A673 (cell line): ENCODE results near the gene KDM4B. TPM values are rescaled to one million over a fixed set of nuclear protein-coding genes. Genes with fewer than 3 reads are reported as not detected.

Source experiments
- BruUV-seq: library from RNA; stranded (reverse); fragments of 400-500 nt; replicated peaks from 2 replicates; lab custom pipeline; 2021; lab: Mats Ljungman, UMichigan
- CTCF ChIA-PET: fragments of 300-600 bp; sonication (Branson Sonifier 250); formaldehyde crosslinking; loops from one replicate; lab custom pipeline; 2022; ENCODE audit warnings: antibody characterized with exemption; lab: Charles Lee
- POLR2A ChIA-PET: fragments of 300-600 bp; sonication (Branson Sonifier 250); formaldehyde crosslinking; loops from one replicate; lab custom pipeline; 2022; ENCODE audit warnings: antibody characterized with exemption; ENCODE audit not compliant: low non-redundant PET; lab: Charles Lee
- DNase-seq: peaks from one replicate; pipeline ENCODE4 v3.0.0-alpha.2; 2015; ENCODE audit warnings: low spot score
- H3K27ac ChIP-seq: fragments of 200-600 bp; sonication (generic); 2 replicates; pipeline ENCODE4 v1.5.1; 2016; ENCODE audit warnings: mixed run types, low read depth, mild to moderate bottlenecking, mixed read lengths, antibody characterized with exemption, low read length; ENCODE audit not compliant: poor library complexity, severe bottlenecking
- H3K27me3 ChIP-seq: fragments of 200-600 bp; sonication (generic); replicated peaks from 2 replicates; pipeline ENCODE4 v1.6.1; 2017; ENCODE audit warnings: mixed run types, low read depth, mild to moderate bottlenecking, mixed read lengths, antibody characterized with exemption, low read length; ENCODE audit not compliant: insufficient read depth, poor library complexity
- H3K36me3 ChIP-seq: fragments of 200-600 bp; sonication (generic); 2 replicates; pipeline ENCODE4 v1.6.1; 2016; ENCODE audit warnings: mixed run types, mild to moderate bottlenecking, mixed read lengths, antibody characterized with exemption, low read length; ENCODE audit not compliant: insufficient read depth, poor library complexity, severe bottlenecking
- H3K4me1 ChIP-seq: fragments of 200-600 bp; sonication (generic); 2 replicates; pipeline ENCODE4 v1.6.1; 2017; ENCODE audit warnings: mixed run types, mild to moderate bottlenecking, mixed read lengths, antibody characterized with exemption, low read length; ENCODE audit not compliant: insufficient read depth, poor library complexity, severe bottlenecking
- H3K4me3 ChIP-seq: fragments of 200-600 bp; sonication (generic); 2 replicates; pipeline ENCODE4 v1.5.1; 2016; ENCODE audit warnings: low read depth, mixed run types, mild to moderate bottlenecking, mixed read lengths, low read length; ENCODE audit not compliant: poor library complexity, severe bottlenecking
- H3K9me3 ChIP-seq: fragments of 200-600 bp; sonication (generic); 2 replicates; pipeline ENCODE4 v1.6.1; 2016; ENCODE audit warnings: mixed run types, low read depth, mild to moderate bottlenecking, mixed read lengths, antibody characterized with exemption, low read length; ENCODE audit not compliant: poor library complexity, severe bottlenecking
- CTCF ChIP-seq: fragments of 300-800, 200-600 bp; sonication (generic); conservative IDR thresholded peaks from 2 replicates; pipeline ENCODE4 v1.5.1; 2017; ENCODE audit warnings: low read depth, mild to moderate bottlenecking, antibody characterized with exemption, low read length, moderate library complexity, mixed read lengths
- EZH2 ChIP-seq: fragments of 200-600 bp; sonication (generic); IDR thresholded peaks from 2 replicates; pipeline ENCODE4 v1.6.1; 2017; ENCODE audit warnings: borderline replicate concordance, low read depth, mild to moderate bottlenecking, mixed read lengths, antibody characterized with exemption, low read length; ENCODE audit not compliant: poor library complexity, severe bottlenecking
- intact Hi-C: fragments of 100-400 bp; cut with micrococcal nuclease; formaldehyde crosslinking; loops from one replicate; pipeline ENCODE4 v1.10.0; 2022; ENCODE audit not compliant: unreplicated experiment
- total RNA-seq: library from RNA; stranded (reverse); gene quantifications from 2 replicates; pipeline ENCODE4 v1.2.3, GENCODE V29; 2021

Gene KDM4B
- total RNA-seq, 1 experiment from 2014 or later, result 30.0 TPM

- POLR2A ChIA-PET, result no interaction called here
- H3K36me3 ChIP-seq, result peaks cover 15% of the 10 kb centered on the region
- H3K4me3 ChIP-seq, result no peak overlapping the region
- no peak for TF ChIP-seq EZH2
- no peaks in the 10 kb centered on the region for H3K27me3 ChIP-seq
- CTCF ChIA-PET, result no interaction called here
- peaks cover 21% of the 10 kb centered on the region for H3K9me3 ChIP-seq
- intact Hi-C loops, result no loop called here
- no peak for DNase-seq
- BruUV-seq, result no TSS peak
- peaks cover 60% of the 10 kb centered on the region for H3K4me1 ChIP-seq
- peak overlapping the region; percentile 87 for H3K27ac ChIP-seq
Measured at GRCh38 chr19:5101871-5102270, 133.0 kb downstream of the KDM4B start.

- BruUV-seq, result no TSS peak
- Histone ChIP-seq H3K27me3 (no peaks in the 10 kb centered on the region), H3K9me3 (peaks cover 21% of the 10 kb centered on the region), H3K4me3 (no peak overlapping the region), H3K27ac (peak overlapping the region; percentile 87), H3K4me1 (peaks cover 60% of the 10 kb centered on the region), H3K36me3 (peaks cover 15% of the 10 kb centered on the region)
- ChIA-PET POLR2A (no interaction called here), CTCF (no interaction called here)
- intact Hi-C loops, result no loop called here
- no peak for DNase-seq
- TF ChIP-seq CTCF (no peak), EZH2 (no peak)
Measured at GRCh38 chr19:5102520-5102919, 133.6 kb downstream of the KDM4B start.

GRCh38 chr19:5103061-5103701 is 134.3 kb downstream of the KDM4B start:
- ChIA-PET POLR2A (no interaction called here), CTCF (no interaction called here)
- DNase-seq, result peak; percentile 80
- H3K27ac ChIP-seq, result peak overlapping the region; percentile 87
- intact Hi-C loops, result no loop called here
- no peaks in the 10 kb centered on the region for H3K27me3 ChIP-seq
- TF ChIP-seq CTCF (no peak), EZH2 (no peak)
- no TSS peak for BruUV-seq
- peaks cover 15% of the 10 kb centered on the region for H3K36me3 ChIP-seq
- peaks cover 60% of the 10 kb centered on the region for H3K4me1 ChIP-seq
- H3K9me3 ChIP-seq, result peaks cover 21% of the 10 kb centered on the region
- H3K4me3 ChIP-seq, result peak overlapping the region; percentile 5
